Measurements from ENCODE around the gene PRC1. TPM values are rescaled to one million over a fixed set of nuclear protein-coding genes. Genes with fewer than 3 reads are reported as not detected.
A peak's percentile ranks its signal among the peaks of the same experiment; 100 is the strongest.

The PRC1 gene
- total RNA-seq, 1 donor from 2014 or later: 161 TPM

GRCh38 chr15:91032919-91033803 is 38.8 kb upstream of the PRC1 start:
- TF ChIP-seq CTCF (conservative IDR thresholded peaks at IDR 0.05): peak; percentile 78
- Mint-ChIP-seq H3K4me1 (no peaks in the 10 kb centered on the region), H3K27me3 (ENCODE audit: low read depth) (peaks cover 41% of the 10 kb centered on the region), H3K9me3 (no peaks in the 10 kb centered on the region), H3K27ac (ENCODE audit: unreplicated experiment) (no peak overlapping the region), H3K4me3 (no peak overlapping the region), H3K36me3 (ENCODE audit: low read depth) (no peaks in the 10 kb centered on the region)
- peak; percentile 31 for DNase-seq (ENCODE audit: low read depth, low spot score)

- no peak for TF ChIP-seq CTCF (conservative IDR thresholded peaks at IDR 0.05)
- H3K27me3 Mint-ChIP-seq (ENCODE audit: low read depth): peaks cover 36% of the 10 kb centered on the region
- no peaks in the 10 kb centered on the region for H3K9me3 Mint-ChIP-seq
- no peak overlapping the region for H3K4me3 Mint-ChIP-seq
- H3K4me1 Mint-ChIP-seq: no peaks in the 10 kb centered on the region
- no peak overlapping the region for H3K27ac Mint-ChIP-seq (ENCODE audit: unreplicated experiment)
- no peak for DNase-seq (ENCODE audit: low read depth, low spot score)
- no peaks in the 10 kb centered on the region for H3K36me3 Mint-ChIP-seq (ENCODE audit: low read depth)
Measured at GRCh38 chr15:91031796-91032195, 37.5 kb upstream of the PRC1 start.

- no peak for DNase-seq (ENCODE audit: low read depth, low spot score)
- no peak for TF ChIP-seq CTCF (conservative IDR thresholded peaks at IDR 0.05)
- H3K27ac Mint-ChIP-seq (ENCODE audit: unreplicated experiment): no peak overlapping the region
- no peaks in the 10 kb centered on the region for H3K9me3 Mint-ChIP-seq
- H3K4me3 Mint-ChIP-seq: no peak overlapping the region
- peaks cover 5% of the 10 kb centered on the region for H3K4me1 Mint-ChIP-seq
- H3K27me3 Mint-ChIP-seq (ENCODE audit: low read depth): peaks cover 9% of the 10 kb centered on the region
- H3K36me3 Mint-ChIP-seq (ENCODE audit: low read depth): no peaks in the 10 kb centered on the region
Measured at GRCh38 chr15:91027677-91028076, 33.3 kb upstream of the PRC1 start.

- no peak for TF ChIP-seq CTCF (conservative IDR thresholded peaks at IDR 0.05)
- peak overlapping the region; percentile 95 for H3K4me3 Mint-ChIP-seq
- H3K27ac Mint-ChIP-seq (ENCODE audit: unreplicated experiment): no peak overlapping the region
- no peaks in the 10 kb centered on the region for H3K9me3 Mint-ChIP-seq
- H3K27me3 Mint-ChIP-seq (ENCODE audit: low read depth): no peaks in the 10 kb centered on the region
- no peaks in the 10 kb centered on the region for H3K36me3 Mint-ChIP-seq (ENCODE audit: low read depth)
- DNase-seq (ENCODE audit: low read depth, low spot score): no peak
- peaks cover 27% of the 10 kb centered on the region for H3K4me1 Mint-ChIP-seq
Measured at GRCh38 chr15:91023720-91024119, 29.4 kb upstream of the PRC1 start.

- TF ChIP-seq CTCF (conservative IDR thresholded peaks at IDR 0.05): no peak
- no peak for DNase-seq (ENCODE audit: low read depth, low spot score)
- Mint-ChIP-seq H3K4me1 (peaks cover 35% of the 10 kb centered on the region), H3K27ac (ENCODE audit: unreplicated experiment) (no peak overlapping the region), H3K36me3 (ENCODE audit: low read depth) (no peaks in the 10 kb centered on the region), H3K27me3 (ENCODE audit: low read depth) (no peaks in the 10 kb centered on the region), H3K4me3 (peak overlapping the region; percentile 95), H3K9me3 (no peaks in the 10 kb centered on the region)
Measured at GRCh38 chr15:91022832-91023129, 28.4 kb upstream of the PRC1 start.

Measured in neural crest cell (in vitro differentiated cells).